HepG2 (cell line): Measurements from ENCODE around the gene CTDSPL2.

Source experiments
- ATM ChIP-seq: fragments of 450-650 bp; IDR thresholded peaks from 2 replicates; pipeline ENCODE4 v1.7.1; 2017; ENCODE audit warnings: mild to moderate bottlenecking, borderline replicate concordance
- NCOA1 ChIP-seq: sonication (generic); formaldehyde crosslinking; IDR thresholded peaks from 2 replicates; pipeline ENCODE4 v1.9.0; 2021; ENCODE audit warnings: missing genetic modification reagents
- POLR2A ChIP-seq, 2 experiments: IDR thresholded peaks; 2 replicates each; pipeline ENCODE4 v1.6.1; 2011; ENCODE audit warnings: low read depth in 2 of 2, low read length in 2 of 2, mild to moderate bottlenecking in 1 of 2, moderate library complexity in 1 of 2; ENCODE audit not compliant: insufficient read depth in 1 of 2
- POLR2AphosphoS5 ChIP-seq: IDR thresholded peaks from 2 replicates; pipeline ENCODE4 v1.6.1; 2012; ENCODE audit warnings: low read depth, low read length
- SMAD9 ChIP-seq: sonication (generic); formaldehyde crosslinking; IDR thresholded peaks from 2 replicates; pipeline ENCODE4 v1.5.1; 2020; ENCODE audit warnings: mild to moderate bottlenecking, missing genetic modification reagents
- TOPORS ChIP-seq: sonication (generic); formaldehyde crosslinking; IDR thresholded peaks from 2 replicates; pipeline ENCODE4 v1.8.0; 2023; ENCODE audit warnings: mild to moderate bottlenecking, missing genetic modification reagents
- ZFP37 ChIP-seq: sonication (generic); formaldehyde crosslinking; IDR thresholded peaks from 2 replicates; pipeline ENCODE4 v1.4.0; 2020; ENCODE audit warnings: missing genetic modification reagents, borderline replicate concordance
- ZNF124 ChIP-seq: sonication (generic); formaldehyde crosslinking; IDR thresholded peaks from 2 replicates; pipeline ENCODE4 v1.4.0; 2020; ENCODE audit warnings: missing genetic modification reagents
- ZNF543 ChIP-seq: sonication (generic); formaldehyde crosslinking; IDR thresholded peaks from 2 replicates; pipeline ENCODE4 v1.4.0; 2020; ENCODE audit warnings: mild to moderate bottlenecking, missing genetic modification reagents
- TF ChIP-seq, protein P1 (sequence below): sonication (generic); formaldehyde crosslinking; IDR thresholded peaks from 2 replicates; pipeline ENCODE4 v1.5.0; 2020; ENCODE audit warnings: mild to moderate bottlenecking, missing genetic modification reagents, moderate library complexity
- TF ChIP-seq, protein P2 (sequence below): sonication (generic); IDR thresholded peaks from 2 replicates; pipeline ENCODE4 v1.6.1; 2016; ENCODE audit warnings: low read depth, borderline replicate concordance
- TF ChIP-seq, protein P3 (sequence below): fragments of 450-650 bp; IDR thresholded peaks from 2 replicates; pipeline ENCODE4 v1.6.1; 2017; ENCODE audit warnings: mild to moderate bottlenecking
- TF ChIP-seq, protein P4 (sequence below): sonication (generic); formaldehyde crosslinking; IDR thresholded peaks from 2 replicates; pipeline ENCODE4 v1.4.0; 2020; ENCODE audit warnings: missing genetic modification reagents

DNA sequence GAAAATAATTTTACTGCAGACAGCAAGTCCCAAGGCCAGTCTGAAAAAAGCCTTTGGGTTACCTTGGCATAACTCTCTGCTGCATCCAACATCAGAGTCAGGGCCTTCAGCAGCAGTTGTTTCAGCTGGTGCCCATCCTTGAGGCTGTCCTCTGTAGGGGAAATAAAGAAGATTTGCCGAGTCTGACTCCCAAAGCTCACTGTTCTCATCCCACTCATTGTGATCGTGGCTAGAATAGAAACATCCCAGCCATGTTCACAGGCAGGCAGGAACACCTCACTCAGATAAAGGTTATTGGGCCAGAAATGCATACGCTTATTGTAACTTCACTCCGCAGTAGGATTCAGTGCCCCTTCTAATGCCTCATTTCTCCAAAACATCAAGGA is 138.7 kb downstream of the CTDSPL2 start:
- TF ChIP-seq TOPORS (CRISPR knock-in tag) (no peak), POLR2A (IDR thresholded peaks at IDR 0.05; ENCODE audit: insufficient read depth in 1 of 2, low read depth in 2 of 2, low read length in 2 of 2) (no peak; a peak in 1 of 4 replicates), ZNF124 (CRISPR knock-in tag) (no peak), ZNF543 (no peak), SMAD9 (CRISPR knock-in tag) (no peak), NCOA1 (CRISPR knock-in tag) (no peak), POLR2AphosphoS5 (no peak), ATM (no peak), ZFP37 (CRISPR knock-in tag) (no peak)
- TF ChIP-seq, protein P1, sequence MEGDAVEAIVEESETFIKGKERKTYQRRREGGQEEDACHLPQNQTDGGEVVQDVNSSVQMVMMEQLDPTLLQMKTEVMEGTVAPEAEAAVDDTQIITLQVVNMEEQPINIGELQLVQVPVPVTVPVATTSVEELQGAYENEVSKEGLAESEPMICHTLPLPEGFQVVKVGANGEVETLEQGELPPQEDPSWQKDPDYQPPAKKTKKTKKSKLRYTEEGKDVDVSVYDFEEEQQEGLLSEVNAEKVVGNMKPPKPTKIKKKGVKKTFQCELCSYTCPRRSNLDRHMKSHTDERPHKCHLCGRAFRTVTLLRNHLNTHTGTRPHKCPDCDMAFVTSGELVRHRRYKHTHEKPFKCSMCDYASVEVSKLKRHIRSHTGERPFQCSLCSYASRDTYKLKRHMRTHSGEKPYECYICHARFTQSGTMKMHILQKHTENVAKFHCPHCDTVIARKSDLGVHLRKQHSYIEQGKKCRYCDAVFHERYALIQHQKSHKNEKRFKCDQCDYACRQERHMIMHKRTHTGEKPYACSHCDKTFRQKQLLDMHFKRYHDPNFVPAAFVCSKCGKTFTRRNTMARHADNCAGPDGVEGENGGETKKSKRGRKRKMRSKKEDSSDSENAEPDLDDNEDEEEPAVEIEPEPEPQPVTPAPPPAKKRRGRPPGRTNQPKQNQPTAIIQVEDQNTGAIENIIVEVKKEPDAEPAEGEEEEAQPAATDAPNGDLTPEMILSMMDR (CRISPR knock-in tag): no peak
- TF ChIP-seq, protein P2, sequence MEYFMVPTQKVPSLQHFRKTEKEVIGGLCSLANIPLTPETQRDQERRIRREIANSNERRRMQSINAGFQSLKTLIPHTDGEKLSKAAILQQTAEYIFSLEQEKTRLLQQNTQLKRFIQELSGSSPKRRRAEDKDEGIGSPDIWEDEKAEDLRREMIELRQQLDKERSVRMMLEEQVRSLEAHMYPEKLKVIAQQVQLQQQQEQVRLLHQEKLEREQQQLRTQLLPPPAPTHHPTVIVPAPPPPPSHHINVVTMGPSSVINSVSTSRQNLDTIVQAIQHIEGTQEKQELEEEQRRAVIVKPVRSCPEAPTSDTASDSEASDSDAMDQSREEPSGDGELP: no peak
- TF ChIP-seq, protein P3, sequence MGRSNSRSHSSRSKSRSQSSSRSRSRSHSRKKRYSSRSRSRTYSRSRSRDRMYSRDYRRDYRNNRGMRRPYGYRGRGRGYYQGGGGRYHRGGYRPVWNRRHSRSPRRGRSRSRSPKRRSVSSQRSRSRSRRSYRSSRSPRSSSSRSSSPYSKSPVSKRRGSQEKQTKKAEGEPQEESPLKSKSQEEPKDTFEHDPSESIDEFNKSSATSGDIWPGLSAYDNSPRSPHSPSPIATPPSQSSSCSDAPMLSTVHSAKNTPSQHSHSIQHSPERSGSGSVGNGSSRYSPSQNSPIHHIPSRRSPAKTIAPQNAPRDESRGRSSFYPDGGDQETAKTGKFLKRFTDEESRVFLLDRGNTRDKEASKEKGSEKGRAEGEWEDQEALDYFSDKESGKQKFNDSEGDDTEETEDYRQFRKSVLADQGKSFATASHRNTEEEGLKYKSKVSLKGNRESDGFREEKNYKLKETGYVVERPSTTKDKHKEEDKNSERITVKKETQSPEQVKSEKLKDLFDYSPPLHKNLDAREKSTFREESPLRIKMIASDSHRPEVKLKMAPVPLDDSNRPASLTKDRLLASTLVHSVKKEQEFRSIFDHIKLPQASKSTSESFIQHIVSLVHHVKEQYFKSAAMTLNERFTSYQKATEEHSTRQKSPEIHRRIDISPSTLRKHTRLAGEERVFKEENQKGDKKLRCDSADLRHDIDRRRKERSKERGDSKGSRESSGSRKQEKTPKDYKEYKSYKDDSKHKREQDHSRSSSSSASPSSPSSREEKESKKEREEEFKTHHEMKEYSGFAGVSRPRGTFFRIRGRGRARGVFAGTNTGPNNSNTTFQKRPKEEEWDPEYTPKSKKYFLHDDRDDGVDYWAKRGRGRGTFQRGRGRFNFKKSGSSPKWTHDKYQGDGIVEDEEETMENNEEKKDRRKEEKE: no peak
- TF ChIP-seq, protein P4, sequence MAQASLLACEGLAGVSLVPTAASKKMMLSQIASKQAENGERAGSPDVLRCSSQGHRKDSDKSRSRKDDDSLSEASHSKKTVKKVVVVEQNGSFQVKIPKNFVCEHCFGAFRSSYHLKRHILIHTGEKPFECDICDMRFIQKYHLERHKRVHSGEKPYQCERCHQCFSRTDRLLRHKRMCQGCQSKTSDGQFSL (CRISPR knock-in tag): no peak
